GM12878 (cell line): ENCODE data around the gene ZDHHC22. TPM values are rescaled to one million over a fixed set of nuclear protein-coding genes. Genes with fewer than 3 reads are reported as not detected.

ENCODE experiments used
- ATAC-seq: fragments of 200-7000 bp; cut with Tn5 transposase; 3 replicates; pipeline ENCODE4 v1.9.1; 2020; ENCODE audit warnings: mild to moderate bottlenecking, moderate library complexity
- BruUV-seq: library from RNA; stranded (reverse); fragments of 400-500 nt; replicated peaks from 2 replicates; lab custom pipeline; 2021; lab: Mats Ljungman, UMichigan
- CTCF ChIA-PET: fragments of 300-600 bp; sonication (Branson Sonifier 250); formaldehyde crosslinking; extraction: SDS; loops from one replicate; lab custom pipeline; 2021; ENCODE audit warnings: inconsistent platforms; lab: Yijun Ruan, JAX
- POLR2A ChIA-PET: fragments of 350-600 bp; formaldehyde crosslinking; extraction: SDS; loops from one replicate; lab custom pipeline; 2021; ENCODE audit warnings: inconsistent platforms; lab: Charles Lee
- RAD21 ChIA-PET: fragments of 300-600 bp; sonication (Branson Sonifier 250); formaldehyde crosslinking; loops from one replicate; lab custom pipeline; 2023; ENCODE audit warnings: antibody characterized with exemption; ENCODE audit not compliant: unreplicated experiment; lab: Charles Lee
- SMC1A ChIA-PET: fragments of 300-600 bp; sonication (Branson Sonifier 250); formaldehyde crosslinking; loops from one replicate; lab custom pipeline; 2023; ENCODE audit not compliant: unreplicated experiment, uncharacterized antibody; lab: Charles Lee
- DNase-seq: peaks from one replicate; pipeline ENCODE4 v3.0.0-alpha.2; 2011; ENCODE audit warnings: low read depth, low spot score
- FAIRE-seq: peaks from 3 replicates; lab custom pipeline; 2011; peaks lifted over from hg19 to GRCh38; lab: Jason Lieb, UNC
- H2AFZ ChIP-seq: 2 replicates; pipeline ENCODE4 v1.6.0; 2011; ENCODE audit warnings: low read depth, low read length, control low read depth; ENCODE audit not compliant: control insufficient read depth
- H3K27ac ChIP-seq: 2 replicates; pipeline ENCODE4 v1.5.1; 2011; ENCODE audit warnings: control low read depth; ENCODE audit not compliant: control insufficient read depth, insufficient read depth
- H3K27me3 ChIP-seq, 2 experiments: replicated peaks in 1 of 2; 2 replicates each; pipeline versions ENCODE4 v1.6.0 to v1.6.1; 2011; ENCODE audit warnings: low read length in 1 of 2; ENCODE audit not compliant: control insufficient read depth in 2 of 2, insufficient read depth in 2 of 2
- H3K36me3 ChIP-seq, 2 experiments: 2 replicates each; pipeline ENCODE4 v1.5.1; 2011; ENCODE audit warnings: low read length in 1 of 2; ENCODE audit not compliant: control insufficient read depth in 2 of 2, insufficient read depth in 2 of 2
- H3K4me1 ChIP-seq: 2 replicates; pipeline ENCODE4 v1.6.1; 2011; ENCODE audit warnings: mild to moderate bottlenecking, low read length, moderate library complexity, mixed read lengths; ENCODE audit not compliant: control insufficient read depth, insufficient read depth
- H3K4me2 ChIP-seq: 2 replicates; pipeline ENCODE4 v1.6.0; 2011; ENCODE audit warnings: control low read depth; ENCODE audit not compliant: control insufficient read depth, insufficient read depth
- H3K4me3 ChIP-seq: fragments of 200-600 bp; sonication (generic); 2 replicates; pipeline ENCODE4 v1.5.1; 2016
- H3K79me2 ChIP-seq: 2 replicates; pipeline ENCODE4 v1.6.0; 2011; ENCODE audit warnings: low read length; ENCODE audit not compliant: control insufficient read depth, insufficient read depth
- H3K9ac ChIP-seq: 2 replicates; pipeline ENCODE4 v1.8.0; 2011; ENCODE audit warnings: low read length, control low read depth, mixed read lengths; ENCODE audit not compliant: control insufficient read depth, insufficient read depth
- H3K9me3 ChIP-seq: replicated peaks from 3 replicates; pipeline ENCODE4 v1.5.1; 2011; ENCODE audit warnings: mild to moderate bottlenecking, low read length; ENCODE audit not compliant: control insufficient read depth, insufficient read depth
- H4K20me1 ChIP-seq: 2 replicates; pipeline ENCODE4 v1.6.0; 2011; ENCODE audit not compliant: control insufficient read depth, insufficient read depth
- ATF3 ChIP-seq: IDR thresholded peaks from 2 replicates; pipeline ENCODE4 v1.6.1; 2011; ENCODE audit warnings: low read depth, mild to moderate bottlenecking, low read length, moderate library complexity, borderline replicate concordance; ENCODE audit errors: extremely low read depth
- BACH1 ChIP-seq: fragments of 450-650 bp; IDR thresholded peaks from 2 replicates; pipeline ENCODE4 v1.6.1; 2017; ENCODE audit warnings: mild to moderate bottlenecking, borderline replicate concordance
- CTCF ChIP-seq, 3 experiments: IDR thresholded peaks in 2 of 3; conservative IDR thresholded peaks in 1 of 3; 2 replicates each; pipeline ENCODE4 v1.5.1; 2011; ENCODE audit warnings: low read depth in 3 of 3, low read length in 3 of 3, mild to moderate bottlenecking in 3 of 3, control low read depth in 2 of 3, moderate library complexity in 2 of 3, inconsistent platforms in 1 of 3, mixed read lengths in 1 of 3; ENCODE audit not compliant: control insufficient read depth in 2 of 3, insufficient read depth in 1 of 3; ENCODE audit errors: extremely low read depth in 1 of 3
- IRF4 ChIP-seq: IDR thresholded peaks from 2 replicates; pipeline ENCODE4 v1.6.1; 2011; ENCODE audit warnings: low read depth, low read length
- KDM1A ChIP-seq: fragments of 200-600 bp; sonication (generic); IDR thresholded peaks from 2 replicates; pipeline ENCODE4 v1.6.1; 2016; ENCODE audit warnings: borderline replicate concordance
- PAX8 ChIP-seq: fragments of 450-650 bp; IDR thresholded peaks from 2 replicates; pipeline ENCODE4 v1.6.1; 2017; ENCODE audit warnings: mild to moderate bottlenecking, moderate library complexity
- PBX3 ChIP-seq: IDR thresholded peaks from 2 replicates; pipeline ENCODE4 v1.6.1; 2011; ENCODE audit warnings: mild to moderate bottlenecking, low read depth, low read length, moderate library complexity; ENCODE audit not compliant: insufficient replicate concordance
- POLR2AphosphoS5 ChIP-seq: IDR thresholded peaks from 2 replicates; pipeline ENCODE4 v1.6.1; 2011; ENCODE audit warnings: mild to moderate bottlenecking, low read length, inconsistent platforms
- POU2F2 ChIP-seq: IDR thresholded peaks from 3 replicates; pipeline ENCODE4 v1.6.1; 2011; ENCODE audit warnings: low read depth, mild to moderate bottlenecking, low read length, borderline replicate concordance
- ZNF687 ChIP-seq: fragments of 450-650 bp; IDR thresholded peaks from 2 replicates; pipeline ENCODE4 v1.6.1; 2017; ENCODE audit warnings: mild to moderate bottlenecking, moderate library complexity
- WGBS: methylation state at CpG from one replicate; pipeline ENCODE4 v1.1.6; 2016; ENCODE audit warnings: low lambda C conversion rate; ENCODE audit not compliant: insufficient replicate concordance, insufficient coverage; ENCODE audit errors: missing lambda C conversion rate; 5-methylcytosine and 5-hydroxymethylcytosine counted together
- in situ Hi-C: fragments of 300-500 bp; cut with MboI; formaldehyde crosslinking; loops from 9 replicates; pipeline ENCODE4 v1.14.3; 2018; ENCODE audit warnings: mixed read lengths
- intact Hi-C: fragments of 100-400 bp; cut with micrococcal nuclease; formaldehyde crosslinking; loops from one replicate; pipeline ENCODE4 v1.14.2; 2022; ENCODE audit not compliant: unreplicated experiment
- polyA plus RNA-seq, 11 experiments: library from polyadenylated mRNA; depleted of rRNA in 4 of 11; unstranded in 6 of 11; stranded (reverse) in 5 of 11; fragments of >200 nt; fragmentation: Nextera tagmentation in 4 of 11; fragmentation: Illumina TruSeq in 1 of 11; extraction: Ambion mirVana in 4 of 11; extraction: Trizol in 1 of 11; gene quantifications; 1 replicate in 1 of 11; 2 replicates in 10 of 11; pipeline versions ENCODE4 v1.2.1 to v1.2.3, GENCODE V29; 2011 to 2016; ENCODE audit warnings: inconsistent platforms in 2 of 11, missing spikeins in 2 of 11, low read depth in 1 of 11
- total RNA-seq, 4 experiments: library from RNA; depleted of rRNA in 3 of 4; stranded (reverse); fragments of >200 nt in 3 of 4; fragmentation: Illumina TruSeq in 1 of 4; extraction: Trizol in 1 of 4; gene quantifications; 2 replicates each; pipeline versions ENCODE4 v1.2.1 to v1.2.3, GENCODE V29; 2013 to 2021

The ZDHHC22 gene
- total and polyA plus RNA-seq, 10 of the 15 experiments (the other 5 are each of a cell fraction or from before 2014, with no cell fraction given) = 0.06 TPM; not detected in 9

- intact Hi-C loops = no loop called here
- POLR2A ChIA-PET = interaction anchor here (0.6 to 0.9 kb wide), 2 partner anchors 12 to 482 kb away, joined by 3 to 4 read pairs; no protein-coding TSS in a partner anchor
- ATAC-seq = no peak
- Histone ChIP-seq H3K4me2 (no peak overlapping the region), H3K4me3 (no peak overlapping the region), H4K20me1 (no peaks in the 10 kb centered on the region), H3K27me3 (no peaks in the 10 kb centered on the region; a peak in 1 of 4 replicates), H2AFZ (no peak overlapping the region), H3K9ac (no peak overlapping the region), H3K36me3 (no peaks in the 10 kb centered on the region), H3K9me3 (peaks cover 11% of the 10 kb centered on the region), H3K27ac (no peak overlapping the region), H3K79me2 (no peaks in the 10 kb centered on the region), H3K4me1 (peaks cover 4% of the 10 kb centered on the region; the same call in 1 of the 2 replicates)
- in situ Hi-C loops = no loop called here
- FAIRE-seq = no peak
- CTCF ChIA-PET = interaction anchor here (0.6 to 19.7 kb wide), 7 partner anchors 11 to 303 kb away, joined by 3 to 719 read pairs (median 4); no protein-coding TSS in a partner anchor
- SMC1A ChIA-PET = interaction anchor here (0.7 to 13.6 kb wide), 6 partner anchors 7 to 212 kb away, joined by 3 to 214 read pairs (median 14); partner anchors contain the start of gene CIPC
- no TSS peak for BruUV-seq
- RAD21 ChIA-PET = interaction anchor here (0.9 to 13.8 kb wide), 2 partner anchors 21 to 52 kb away, joined by 3 to 199 read pairs; no protein-coding TSS in a partner anchor
- 48% methylated on average over 2 of the region's 2 CpGs for WGBS
- no peak for DNase-seq
- TF ChIP-seq KDM1A (no peak), PAX8 (no peak), POLR2AphosphoS5 (no peak), PBX3 (no peak), POU2F2 (no peak), IRF4 (no peak), BACH1 (no peak), ATF3 (no peak), CTCF (IDR thresholded peaks at IDR 0.05 in 2 of 3, conservative IDR thresholded peaks at IDR 0.05 in 1 of 3; ENCODE audit: control insufficient read depth in 2 of 3, extremely low read depth in 1 of 3, insufficient read depth in 1 of 3, low read depth in 3 of 3, low read length in 3 of 3) (no peak), ZNF687 (no peak)
These were observed 52.9 kb downstream of the ZDHHC22 start for GRCh38 chr14:77088645-77089044.
